ES-I3 (cell line): Measurements from ENCODE around the gene TRIAP1.

ENCODE experiments used
- H3K36me3 ChIP-seq: 2 replicates; pipeline ENCODE4 v1.6.1; 2013; ENCODE audit warnings: mild to moderate bottlenecking, low read length, control low read depth, moderate library complexity; ENCODE audit not compliant: insufficient read depth
- H3K4me1 ChIP-seq: 2 replicates; pipeline ENCODE4 v1.6.1; 2013; ENCODE audit warnings: mild to moderate bottlenecking, control low read depth, low read length; ENCODE audit not compliant: insufficient read depth
- H3K9ac ChIP-seq: 2 replicates; pipeline ENCODE4 v1.6.1; 2013; ENCODE audit warnings: low read depth, mild to moderate bottlenecking, low read length, moderate library complexity
- H3K9me3 ChIP-seq: 2 replicates; pipeline ENCODE4 v1.6.1; 2013; ENCODE audit warnings: mild to moderate bottlenecking, low read length, moderate library complexity; ENCODE audit not compliant: control insufficient read depth, insufficient read depth

TRIAP1 gene

DNA sequence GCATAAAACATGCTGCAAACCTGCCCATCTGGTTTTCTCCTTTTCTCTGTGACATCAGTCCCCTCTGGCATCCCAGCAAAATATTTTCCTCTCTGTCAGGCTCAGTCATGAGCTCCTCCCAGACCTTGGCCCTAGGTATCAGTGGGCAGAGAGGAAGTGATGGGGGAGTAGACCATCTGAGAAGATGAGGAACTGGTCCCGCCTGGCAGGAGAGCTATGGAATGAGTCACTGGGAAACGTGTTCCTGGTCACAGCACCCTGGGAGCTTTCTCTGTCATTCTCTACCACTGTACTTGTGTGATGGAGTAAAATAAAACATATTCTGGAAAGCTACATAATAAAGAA lies 28.4 kb upstream of the TRIAP1 start:
- Histone ChIP-seq H3K4me1 (peaks cover 10% of the 10 kb centered on the region), H3K9me3 (no peaks in the 10 kb centered on the region), H3K9ac (no peak overlapping the region), H3K36me3 (no peaks in the 10 kb centered on the region)

DNA sequence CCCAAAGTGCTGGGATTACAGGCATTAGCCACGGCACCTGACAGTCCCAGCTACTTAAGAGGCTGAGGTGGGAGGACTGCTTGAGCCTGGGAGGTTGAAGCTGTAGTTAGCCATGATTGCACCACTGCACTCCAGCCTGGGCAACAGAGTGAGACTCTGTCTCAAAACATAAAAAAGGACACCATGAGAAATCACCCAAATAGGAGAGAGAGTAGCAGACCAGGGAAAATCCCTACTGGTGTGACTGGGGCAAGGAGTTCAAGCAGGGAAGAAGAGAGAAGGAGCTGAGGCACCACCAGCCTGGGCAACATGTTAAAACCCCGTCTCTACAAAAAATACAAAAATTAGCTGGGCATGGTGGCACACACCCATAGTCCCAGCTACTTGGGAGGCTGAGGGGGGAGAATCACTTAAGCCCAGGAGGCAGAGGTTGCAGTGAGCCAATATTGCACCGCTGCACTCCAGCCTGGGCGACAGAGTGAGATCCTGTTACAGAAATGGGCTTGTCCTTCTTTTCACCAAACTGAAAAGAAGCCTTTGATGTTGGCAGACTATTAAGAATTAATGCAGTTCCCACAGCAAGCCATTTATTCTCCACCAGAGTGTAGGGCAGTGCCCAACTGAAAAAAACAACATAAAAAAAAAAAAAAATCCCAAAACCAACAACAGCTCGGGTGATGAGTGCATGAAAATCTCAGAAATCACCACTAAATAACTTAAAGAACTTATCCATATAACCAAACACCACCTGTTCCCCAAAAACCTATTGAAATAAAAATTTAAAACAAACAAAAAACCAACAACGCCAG lies 27.8 kb upstream of the TRIAP1 start:
- no peak overlapping the region for H3K9ac ChIP-seq
- peaks cover 10% of the 10 kb centered on the region for H3K4me1 ChIP-seq

DNA sequence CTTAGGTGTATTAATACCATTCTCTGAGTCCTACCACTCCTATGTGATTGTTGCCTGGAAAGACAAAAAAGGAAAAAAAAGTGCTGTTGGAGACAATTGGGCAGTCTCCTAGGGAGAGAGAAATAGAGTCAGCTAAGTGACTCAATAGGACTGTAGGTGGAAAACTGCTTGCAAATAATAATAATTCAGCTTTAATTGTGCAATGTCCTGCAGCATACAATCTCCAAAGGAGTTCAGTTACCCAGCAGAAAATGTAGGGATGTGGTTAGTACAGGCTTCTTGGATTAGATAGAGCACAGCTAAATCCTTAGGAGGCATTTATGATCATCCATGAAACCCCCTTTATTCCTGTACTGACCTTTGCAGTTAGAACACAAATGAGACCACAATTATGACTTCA lies 26.3 kb upstream of the TRIAP1 start:
- Histone ChIP-seq H3K4me1 (peaks cover 10% of the 10 kb centered on the region), H3K9ac (no peak overlapping the region), H3K9me3 (no peaks in the 10 kb centered on the region), H3K36me3 (no peaks in the 10 kb centered on the region)

More for the DNA sequence above, 27.8 kb upstream of the TRIAP1 start:
- Histone ChIP-seq H3K9me3 (no peaks in the 10 kb centered on the region), H3K36me3 (no peaks in the 10 kb centered on the region)

DNA sequence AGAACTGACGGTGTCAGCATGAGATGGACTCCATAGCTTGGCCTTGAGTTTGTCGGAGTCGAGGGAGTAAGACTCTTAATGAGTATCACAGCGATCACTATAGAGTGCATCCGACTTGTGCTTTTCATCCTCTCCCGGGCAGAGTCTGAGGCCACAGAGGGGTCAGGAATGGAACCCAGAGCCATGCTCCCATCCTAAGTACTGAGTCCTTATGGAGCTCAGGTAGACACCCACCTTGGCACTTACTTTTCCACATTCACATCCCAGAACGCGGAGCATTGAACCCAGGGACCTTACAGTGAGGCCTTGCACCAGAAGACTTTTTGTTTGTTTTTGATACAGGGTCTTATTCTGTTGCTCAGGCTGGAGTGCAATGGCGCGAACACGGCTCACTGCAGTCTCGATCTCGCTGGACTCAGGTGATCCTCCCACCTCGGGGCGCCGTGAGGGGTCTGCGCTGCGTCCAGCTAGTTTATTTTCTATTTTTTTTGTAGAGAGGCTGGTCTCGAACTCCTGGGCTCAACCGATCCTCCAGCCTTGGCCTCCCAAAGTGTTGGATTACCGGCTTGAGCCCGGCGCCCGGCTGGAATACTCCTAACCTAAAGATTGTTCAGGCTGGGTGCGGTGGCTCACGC lies 24.1 kb upstream of the TRIAP1 start:
- Histone ChIP-seq H3K9ac (peak overlapping the region; percentile 73), H3K36me3 (peaks cover 13% of the 10 kb centered on the region), H3K4me1 (peaks cover 14% of the 10 kb centered on the region), H3K9me3 (no peaks in the 10 kb centered on the region)

DNA sequence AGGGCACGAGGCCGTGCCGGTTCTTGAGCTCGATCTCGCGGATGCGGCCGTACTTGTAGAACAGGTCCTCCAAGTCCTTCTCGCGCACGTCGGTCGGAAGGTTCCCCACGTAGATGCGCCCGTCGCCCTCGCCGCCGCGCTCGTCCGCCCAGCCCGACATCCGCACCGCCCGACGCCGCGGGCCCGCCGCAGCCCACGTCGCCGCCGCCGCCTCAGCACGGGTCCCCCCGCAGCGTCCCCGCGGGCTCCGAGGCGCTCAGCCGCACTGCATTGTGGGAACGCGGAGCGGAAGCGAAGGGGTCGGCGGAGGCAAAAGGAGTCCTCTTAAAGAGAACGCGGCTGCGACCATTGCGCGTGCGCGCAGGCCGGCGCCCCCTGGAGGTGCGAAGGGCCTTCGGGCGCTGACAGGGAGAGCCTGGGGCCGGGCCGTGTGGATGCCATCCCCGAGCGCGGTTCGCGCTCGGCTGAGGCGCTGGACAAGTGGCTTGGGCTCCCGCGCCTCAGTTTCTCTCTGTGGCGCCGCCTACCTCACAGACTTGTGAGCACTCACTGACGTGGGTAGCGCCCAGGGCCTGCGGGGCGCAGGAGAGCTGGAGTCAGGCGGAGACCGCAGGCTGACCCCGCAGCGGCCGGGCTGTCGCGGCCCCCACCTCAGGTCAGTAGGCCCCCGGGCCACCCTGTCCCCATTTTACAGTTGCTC lies 23.4 kb upstream of the TRIAP1 start, which contains the start of gene SRSF9:
Gene SRSF9 (minus strand): TSS at position 299 of the 700 bp plus-strand sequence. CDS start 139 bp downstream, at position 160.
- Histone ChIP-seq H3K9me3 (no peaks in the 10 kb centered on the region), H3K4me1 (peaks cover 12% of the 10 kb centered on the region), H3K36me3 (peaks cover 18% of the 10 kb centered on the region), H3K9ac (peak within 1 kb of the TSS; percentile 73)

DNA sequence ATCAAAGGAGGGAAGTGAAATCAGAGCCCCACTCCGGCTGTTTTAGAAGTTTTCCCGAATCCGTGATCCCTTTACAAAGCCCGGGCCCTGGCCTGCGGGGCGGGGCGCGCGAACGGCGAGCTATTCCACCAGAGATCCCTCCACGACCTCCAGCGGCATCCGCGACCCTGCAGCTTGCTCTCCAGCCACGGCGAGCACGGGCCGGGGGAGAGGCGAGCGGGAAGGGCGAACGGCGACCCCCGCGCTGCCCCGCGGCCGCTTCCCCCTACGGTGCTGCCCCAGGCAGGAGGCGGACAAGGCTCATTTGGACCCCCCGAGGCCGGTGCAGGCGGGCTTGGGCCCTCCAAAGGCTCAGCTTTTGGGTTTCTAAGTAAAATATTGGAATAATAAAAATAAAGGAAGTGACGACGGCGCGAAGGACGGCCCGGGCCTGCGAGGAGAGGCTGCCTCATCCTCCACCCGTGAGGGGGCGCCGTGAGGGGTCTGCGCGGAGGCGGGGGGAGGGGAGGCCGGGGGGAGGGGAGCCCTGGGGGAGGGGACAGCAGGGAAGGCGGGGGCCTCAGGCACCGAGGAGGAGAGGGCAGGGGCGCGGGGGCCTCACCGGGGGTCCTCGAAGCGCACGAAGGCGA lies 22.8 kb upstream of the TRIAP1 start:
- peaks cover 22% of the 10 kb centered on the region for H3K36me3 ChIP-seq
- H3K9ac ChIP-seq, result peak overlapping the region; percentile 73
- peaks cover 5% of the 10 kb centered on the region for H3K4me1 ChIP-seq
- no peaks in the 10 kb centered on the region for H3K9me3 ChIP-seq

DNA sequence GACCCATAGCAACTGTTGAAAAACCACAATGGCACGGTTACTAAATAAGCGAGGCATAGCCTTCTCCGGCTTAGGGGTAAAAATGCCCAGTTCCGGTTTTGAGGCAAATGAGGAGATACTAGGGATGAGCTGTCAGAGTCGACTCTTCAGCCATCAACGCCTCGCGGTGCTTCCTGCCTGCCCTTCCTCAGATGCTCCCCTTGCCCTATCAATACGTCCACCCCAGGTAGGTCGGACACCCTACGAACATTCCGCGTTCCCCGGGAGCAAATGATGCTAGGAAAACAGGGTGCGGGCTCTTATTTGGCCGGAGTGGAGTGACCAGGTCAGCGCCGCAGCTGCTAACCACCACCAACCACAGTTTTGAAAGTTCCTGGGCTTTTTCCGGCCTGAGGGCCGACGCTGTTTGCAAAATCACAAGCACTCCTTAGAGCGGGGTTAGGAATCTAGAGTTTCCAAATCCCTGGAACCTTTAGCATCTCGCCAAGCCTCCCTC lies 22.2 kb upstream of the TRIAP1 start:
- peaks cover 28% of the 10 kb centered on the region for H3K36me3 ChIP-seq
- peaks cover 4% of the 10 kb centered on the region for H3K4me1 ChIP-seq
- no peaks in the 10 kb centered on the region for H3K9me3 ChIP-seq
- H3K9ac ChIP-seq, result peak overlapping the region; percentile 73

DNA sequence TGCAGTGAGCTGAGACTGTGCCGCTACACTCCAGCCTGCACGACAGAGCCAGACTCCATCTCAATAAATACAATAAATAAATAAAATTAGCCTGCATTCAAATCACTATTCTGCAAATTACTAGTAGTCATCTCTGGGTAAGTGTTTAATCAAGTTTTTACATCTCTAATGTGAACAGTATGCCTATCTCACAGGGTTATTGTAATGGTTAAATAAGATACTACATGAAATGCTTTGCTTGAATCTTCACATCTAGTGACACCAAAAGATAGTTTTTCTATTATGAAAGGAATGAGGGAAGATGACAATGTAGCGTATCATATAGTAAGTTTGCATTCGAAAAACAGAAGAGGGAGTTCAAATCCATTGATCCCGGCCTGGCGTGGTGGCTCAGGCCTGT lies 21.3 kb upstream of the TRIAP1 start:
- Histone ChIP-seq H3K4me1 (peaks cover 4% of the 10 kb centered on the region), H3K36me3 (peaks cover 34% of the 10 kb centered on the region), H3K9me3 (no peaks in the 10 kb centered on the region), H3K9ac (no peak overlapping the region)

DNA sequence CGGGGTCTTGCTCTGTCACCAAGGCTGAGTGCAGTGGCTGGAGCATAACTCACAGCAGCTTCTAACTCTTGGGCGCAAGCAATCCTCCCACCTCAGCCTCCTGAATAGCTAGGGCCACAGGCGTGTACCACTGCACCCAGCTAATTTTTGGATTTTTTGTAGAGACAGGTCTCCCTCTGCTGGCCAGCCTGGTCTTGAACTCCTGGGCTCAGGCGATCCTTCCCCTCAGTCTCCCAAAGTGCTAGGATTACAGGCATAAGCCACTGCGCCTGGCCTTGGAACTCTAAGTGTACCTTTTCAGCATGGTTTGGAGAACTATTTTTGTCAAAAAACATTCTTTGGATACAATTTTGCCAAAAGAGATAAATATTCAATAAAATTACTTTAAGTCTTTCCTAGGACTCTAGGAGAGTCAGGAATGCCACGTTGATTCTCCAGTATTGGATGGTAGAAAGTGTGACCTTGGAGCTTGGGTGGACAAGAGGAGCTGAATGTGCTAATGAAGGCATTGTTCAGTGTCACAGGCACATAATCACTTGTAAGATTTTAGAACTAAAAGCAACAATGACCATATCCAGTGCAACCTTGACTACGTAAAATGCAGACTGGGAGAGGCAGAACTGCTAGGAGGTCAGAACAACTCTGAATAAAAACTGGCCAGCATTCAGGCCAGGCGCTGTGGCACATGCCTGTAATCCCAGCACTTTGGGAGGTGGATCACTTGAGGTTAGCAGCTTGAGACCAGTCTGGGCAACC lies 20.6 kb upstream of the TRIAP1 start:
- Histone ChIP-seq H3K9ac (no peak overlapping the region), H3K9me3 (no peaks in the 10 kb centered on the region), H3K36me3 (peaks cover 41% of the 10 kb centered on the region), H3K4me1 (peaks cover 4% of the 10 kb centered on the region)

DNA sequence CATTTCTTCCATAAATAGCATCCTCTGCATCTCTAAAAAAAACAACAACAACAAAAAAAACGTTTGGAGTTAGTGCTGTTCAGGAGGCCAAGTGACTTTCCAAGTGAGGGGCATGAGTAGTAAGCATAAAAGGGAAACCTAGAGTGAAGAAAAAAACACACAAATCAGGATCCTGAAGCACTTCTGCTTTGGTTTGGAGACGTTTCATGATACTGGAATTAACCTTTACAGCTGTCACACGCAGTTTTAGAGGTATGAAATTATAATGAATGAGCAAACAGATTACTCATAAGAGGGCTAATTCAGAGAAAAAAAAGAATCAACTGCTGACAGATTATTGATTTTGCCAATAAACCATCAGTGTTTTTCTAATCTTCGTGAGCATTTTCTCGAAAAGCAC lies 19.6 kb upstream of the TRIAP1 start:
- H3K36me3 ChIP-seq, result peaks cover 48% of the 10 kb centered on the region
- no peaks in the 10 kb centered on the region for H3K9me3 ChIP-seq
- peaks cover 4% of the 10 kb centered on the region for H3K4me1 ChIP-seq
- H3K9ac ChIP-seq, result no peak overlapping the region

DNA sequence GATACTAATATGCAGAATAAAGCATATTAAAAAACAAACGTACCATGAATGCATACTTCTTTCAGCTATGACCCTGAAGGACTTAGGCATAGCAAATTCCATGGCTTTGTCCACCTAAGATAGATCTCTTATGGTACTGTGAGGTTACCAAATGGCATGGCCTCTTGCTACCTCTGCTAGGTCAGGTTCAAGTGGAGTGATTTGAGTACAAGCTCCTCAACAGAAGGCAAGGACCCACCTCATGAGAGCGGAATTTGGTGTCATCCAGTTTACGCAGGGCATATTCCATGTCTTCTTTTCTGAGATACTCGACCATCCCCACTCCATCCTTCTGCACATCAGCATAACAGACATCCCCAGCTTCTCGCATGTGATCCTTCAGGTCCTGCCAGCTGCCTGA lies 17.5 kb upstream of the TRIAP1 start:
- peaks cover 4% of the 10 kb centered on the region for H3K4me1 ChIP-seq
- H3K36me3 ChIP-seq, result peaks cover 54% of the 10 kb centered on the region
- no peak overlapping the region for H3K9ac ChIP-seq
- no peaks in the 10 kb centered on the region for H3K9me3 ChIP-seq

DNA sequence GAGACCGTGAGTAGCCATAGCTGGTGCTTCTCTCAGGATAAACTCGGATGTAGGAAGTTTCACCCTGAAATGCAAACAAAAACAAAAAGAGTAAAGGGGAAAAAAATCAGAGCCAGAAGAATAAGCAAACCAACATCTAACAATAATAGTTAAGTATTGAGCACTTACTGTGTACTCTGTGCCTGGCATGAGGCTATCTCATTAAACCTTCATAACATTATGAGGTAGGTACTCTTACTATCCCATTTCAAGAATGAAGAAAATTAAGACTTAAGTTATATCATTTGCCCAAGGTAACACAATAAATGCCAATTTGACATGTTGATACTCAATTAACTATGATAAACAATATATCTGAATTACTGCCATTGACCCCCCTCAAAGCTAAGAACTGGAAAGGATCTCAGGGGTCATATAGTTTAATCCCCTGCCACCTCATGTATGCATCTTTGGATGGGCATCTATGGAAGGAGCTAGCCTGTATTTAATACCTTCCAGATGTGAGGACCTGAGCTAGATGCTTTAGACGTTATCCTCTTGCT lies 16.0 kb upstream of the TRIAP1 start:
- H3K36me3 ChIP-seq, result peaks cover 60% of the 10 kb centered on the region
- peaks cover 4% of the 10 kb centered on the region; the same call in 1 of the 2 replicates for H3K4me1 ChIP-seq

DNA sequence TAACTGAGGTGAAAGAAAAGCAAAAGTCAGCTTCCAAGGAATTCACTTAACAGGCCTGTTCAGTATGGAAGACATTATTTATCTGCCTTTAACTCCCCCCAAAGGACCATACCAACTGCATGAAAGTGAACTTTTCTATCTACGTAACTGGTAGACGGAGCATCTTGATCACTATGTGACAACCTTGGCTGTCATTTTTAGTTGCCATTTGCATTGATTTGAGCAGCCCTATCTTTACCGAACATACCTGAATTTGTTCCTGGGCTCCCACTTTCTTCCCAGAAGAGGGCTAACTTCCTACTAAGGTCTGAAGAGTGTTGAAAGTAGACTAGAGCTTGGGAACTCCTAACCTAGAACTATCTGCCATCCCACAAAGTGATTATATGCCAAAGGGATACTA lies 14.0 kb upstream of the TRIAP1 start:
- H3K4me1 ChIP-seq, result no peaks in the 10 kb centered on the region
- no peak overlapping the region for H3K9ac ChIP-seq
- no peaks in the 10 kb centered on the region for H3K9me3 ChIP-seq
- peaks cover 49% of the 10 kb centered on the region for H3K36me3 ChIP-seq

More for the DNA sequence above, 16.0 kb upstream of the TRIAP1 start:
- Histone ChIP-seq H3K9me3 (no peaks in the 10 kb centered on the region), H3K9ac (no peak overlapping the region)
